Keratinocyte (primary cell): ENCODE results near the gene NEK10. TPM values are rescaled to one million over a fixed set of nuclear protein-coding genes. Genes with fewer than 3 reads are reported as not detected.

Experiments
- DNase-seq: peaks from one replicate; pipeline ENCODE4 v3.0.0-alpha.2; 2011; ENCODE audit warnings: low read depth, missing footprints, low spot score
- FAIRE-seq: peaks from 2 replicates; lab custom pipeline; 2011; peaks lifted over from hg19 to GRCh38; lab: Jason Lieb, UNC
- H2AFZ ChIP-seq: 2 replicates; pipeline ENCODE4 v1.6.0; 2012; ENCODE audit warnings: low read length, control low read depth, inconsistent platforms; ENCODE audit not compliant: control insufficient read depth
- H3K27ac ChIP-seq: 2 replicates; pipeline ENCODE4 v1.5.1; 2011; ENCODE audit warnings: low read length; ENCODE audit not compliant: control insufficient read depth, insufficient read depth
- H3K27me3 ChIP-seq: 3 replicates; pipeline ENCODE4 v1.6.0; 2011; ENCODE audit warnings: low read length; ENCODE audit not compliant: control insufficient read depth, insufficient read depth; ENCODE audit errors: extremely low read depth
- H3K36me3 ChIP-seq, 2 experiments: 2 replicates in 1 of 2; 3 replicates in 1 of 2; pipeline ENCODE4 v1.5.1; 2011; ENCODE audit warnings: low read length in 2 of 2, mild to moderate bottlenecking in 1 of 2; ENCODE audit not compliant: control insufficient read depth in 2 of 2, insufficient read depth in 2 of 2; ENCODE audit errors: extremely low read depth in 1 of 2
- H3K4me1 ChIP-seq: 3 replicates; pipeline ENCODE4 v1.5.1; 2011; ENCODE audit warnings: low read length; ENCODE audit not compliant: control insufficient read depth, insufficient read depth; ENCODE audit errors: extremely low read depth
- H3K4me2 ChIP-seq: 3 replicates; pipeline ENCODE4 v1.6.0; 2011; ENCODE audit warnings: low read depth, low read length; ENCODE audit not compliant: control insufficient read depth, insufficient read depth; ENCODE audit errors: extremely low read depth
- H3K4me3 ChIP-seq, 3 experiments: fragments of 200-600 bp in 1 of 3; sonication (generic) in 1 of 3; 2 replicates in 2 of 3; 3 replicates in 1 of 3; pipeline ENCODE4 v1.5.1; 2011 to 2016; ENCODE audit warnings: low read length in 3 of 3, mild to moderate bottlenecking in 3 of 3, control low read depth in 2 of 3, inconsistent platforms in 1 of 3, low read depth in 1 of 3, mixed read lengths in 1 of 3, mixed run types in 1 of 3, moderate library complexity in 1 of 3; ENCODE audit not compliant: control insufficient read depth in 2 of 3, insufficient read depth in 2 of 3; ENCODE audit errors: extremely low read depth in 1 of 3
- H3K79me2 ChIP-seq: 2 replicates; pipeline ENCODE4 v1.6.0; 2012; ENCODE audit warnings: low read length; ENCODE audit not compliant: control insufficient read depth, insufficient read depth
- H3K9ac ChIP-seq: 3 replicates; pipeline ENCODE4 v1.6.0; 2011; ENCODE audit warnings: low read length; ENCODE audit not compliant: control insufficient read depth, insufficient read depth; ENCODE audit errors: extremely low read depth
- H3K9me1 ChIP-seq: 3 replicates; pipeline ENCODE4 v1.6.0; 2011; ENCODE audit warnings: low read length; ENCODE audit not compliant: control insufficient read depth, insufficient read depth; ENCODE audit errors: extremely low read depth
- H3K9me3 ChIP-seq: 2 replicates; pipeline ENCODE4 v1.5.1; 2012; ENCODE audit warnings: low read depth, low read length; ENCODE audit not compliant: control insufficient read depth
- H4K20me1 ChIP-seq: 3 replicates; pipeline ENCODE4 v1.6.0; 2011; ENCODE audit warnings: low read length; ENCODE audit not compliant: control insufficient read depth, insufficient read depth; ENCODE audit errors: extremely low read depth
- EZH2 ChIP-seq: IDR thresholded peaks from one replicate; pipeline ENCODE4 v1.6.1; 2012; ENCODE audit warnings: inconsistent platforms, mild to moderate bottlenecking, low read length, moderate library complexity
- dilution Hi-C: fragments of 300-500 bp; cut with MboI; formaldehyde crosslinking; loops from one replicate; pipeline ENCODE4 v1.7.0; 2020; ENCODE audit warnings: low sequenced_read_pairs; ENCODE audit not compliant: extremely low pct_ligation_motif_present
- polyA plus RNA-seq, 5 experiments: library from polyadenylated mRNA; depleted of rRNA in 3 of 5; stranded (reverse) in 3 of 5; stranded (forward) in 1 of 5; unstranded in 1 of 5; fragments of >200 nt; gene quantifications; 1 replicate in 1 of 5; 2 replicates in 3 of 5; 3 replicates in 1 of 5; pipeline versions ENCODE4 v1.2.1 to v1.2.3, GENCODE V29; 2011 to 2012; ENCODE audit warnings: missing spikeins in 2 of 5, low read depth in 1 of 5, low replicate concordance in 1 of 5
- TF ChIP-seq, protein P1 (sequence below), 3 experiments: IDR thresholded peaks in 1 of 3; conservative IDR thresholded peaks in 1 of 3; optimal IDR thresholded peaks in 1 of 3; 2 replicates in 2 of 3; 3 replicates in 1 of 3; pipeline versions ENCODE3 to v1.5.1; 2011; ENCODE audit warnings: low read length in 3 of 3, mild to moderate bottlenecking in 3 of 3, moderate library complexity in 2 of 3, control low read depth in 1 of 3, inconsistent platforms in 1 of 3; ENCODE audit not compliant: insufficient read depth in 2 of 3; ENCODE audit errors: extremely low read depth in 1 of 3

Gene NEK10
- polyA plus RNA-seq, 1 donor (not counting 4 experiments of a cell fraction or from before 2014, with no cell fraction given): 0.98 TPM

DNA sequence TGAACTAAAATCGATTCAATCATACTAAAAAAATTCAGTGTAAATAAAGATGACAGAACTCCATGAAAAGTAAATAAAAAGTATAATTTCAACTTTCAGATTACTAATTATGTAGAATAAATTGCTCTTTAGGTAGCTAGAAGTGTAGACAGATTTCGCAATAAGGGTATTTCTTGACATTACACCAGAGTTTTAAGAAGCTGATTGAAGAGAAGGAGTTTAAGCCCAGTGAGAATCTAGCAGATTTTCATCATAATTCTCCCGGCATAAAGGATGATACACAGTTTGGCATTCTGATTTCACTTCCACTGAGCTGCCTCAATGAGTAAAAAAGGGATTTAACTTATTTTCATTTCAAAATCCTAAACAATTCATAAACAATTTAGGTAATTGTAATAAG, 259.2 kb downstream of the NEK10 start:
- no peak for TF ChIP-seq EZH2
- TF ChIP-seq, protein P1, sequence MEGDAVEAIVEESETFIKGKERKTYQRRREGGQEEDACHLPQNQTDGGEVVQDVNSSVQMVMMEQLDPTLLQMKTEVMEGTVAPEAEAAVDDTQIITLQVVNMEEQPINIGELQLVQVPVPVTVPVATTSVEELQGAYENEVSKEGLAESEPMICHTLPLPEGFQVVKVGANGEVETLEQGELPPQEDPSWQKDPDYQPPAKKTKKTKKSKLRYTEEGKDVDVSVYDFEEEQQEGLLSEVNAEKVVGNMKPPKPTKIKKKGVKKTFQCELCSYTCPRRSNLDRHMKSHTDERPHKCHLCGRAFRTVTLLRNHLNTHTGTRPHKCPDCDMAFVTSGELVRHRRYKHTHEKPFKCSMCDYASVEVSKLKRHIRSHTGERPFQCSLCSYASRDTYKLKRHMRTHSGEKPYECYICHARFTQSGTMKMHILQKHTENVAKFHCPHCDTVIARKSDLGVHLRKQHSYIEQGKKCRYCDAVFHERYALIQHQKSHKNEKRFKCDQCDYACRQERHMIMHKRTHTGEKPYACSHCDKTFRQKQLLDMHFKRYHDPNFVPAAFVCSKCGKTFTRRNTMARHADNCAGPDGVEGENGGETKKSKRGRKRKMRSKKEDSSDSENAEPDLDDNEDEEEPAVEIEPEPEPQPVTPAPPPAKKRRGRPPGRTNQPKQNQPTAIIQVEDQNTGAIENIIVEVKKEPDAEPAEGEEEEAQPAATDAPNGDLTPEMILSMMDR (optimal IDR thresholded peaks at IDR 0.05 in 1 of 3, IDR thresholded peaks at IDR 0.05 in 1 of 3, conservative IDR thresholded peaks at IDR 0.05 in 1 of 3; ENCODE audit: extremely low read depth in 1 of 3, insufficient read depth in 2 of 3, low read length in 3 of 3): no peak
- Histone ChIP-seq H2AFZ (no peak overlapping the region), H3K36me3 (no peaks in the 10 kb centered on the region), H3K9me3 (no peaks in the 10 kb centered on the region), H4K20me1 (no peaks in the 10 kb centered on the region), H3K27me3 (no peaks in the 10 kb centered on the region), H3K9ac (no peak overlapping the region), H3K79me2 (no peaks in the 10 kb centered on the region), H3K27ac (no peak overlapping the region), H3K4me2 (no peak overlapping the region), H3K9me1 (no peaks in the 10 kb centered on the region), H3K4me3 (no peak overlapping the region), H3K4me1 (no peaks in the 10 kb centered on the region)
- no peak for DNase-seq
- FAIRE-seq: no peak
- dilution Hi-C loops: no loop called here

DNA sequence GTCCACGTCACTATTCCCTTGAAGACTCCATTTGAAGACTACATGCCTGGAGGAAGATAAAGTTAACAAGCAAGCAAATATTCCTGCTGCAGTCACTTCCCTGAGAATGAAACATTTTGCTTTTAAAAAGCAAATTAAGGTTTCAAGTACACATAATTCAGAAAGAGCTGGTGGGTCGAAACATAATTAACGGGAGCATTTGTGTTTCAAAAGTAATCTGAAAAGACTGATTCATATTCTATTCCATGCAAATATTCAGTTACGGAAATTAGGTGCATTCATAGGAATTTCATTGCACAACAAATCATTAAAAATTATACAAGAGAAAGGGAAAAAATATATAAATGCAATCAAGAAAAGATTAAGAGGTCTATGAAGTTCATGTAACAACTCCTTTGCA, 260.9 kb downstream of the NEK10 start:
- FAIRE-seq: no peak
- dilution Hi-C loops: no loop called here
- DNase-seq: no peak

More for the DNA sequence above, 260.9 kb downstream of the NEK10 start:
- Histone ChIP-seq H3K4me2 (no peak overlapping the region), H3K36me3 (no peaks in the 10 kb centered on the region), H3K27ac (no peak overlapping the region), H3K9me1 (no peaks in the 10 kb centered on the region), H4K20me1 (no peaks in the 10 kb centered on the region), H3K9ac (no peak overlapping the region), H3K27me3 (no peaks in the 10 kb centered on the region), H2AFZ (no peak overlapping the region), H3K4me3 (no peak overlapping the region), H3K9me3 (no peaks in the 10 kb centered on the region), H3K79me2 (no peaks in the 10 kb centered on the region), H3K4me1 (no peaks in the 10 kb centered on the region)
- TF ChIP-seq, protein P1 (optimal IDR thresholded peaks at IDR 0.05 in 1 of 3, IDR thresholded peaks at IDR 0.05 in 1 of 3, conservative IDR thresholded peaks at IDR 0.05 in 1 of 3; ENCODE audit: extremely low read depth in 1 of 3, insufficient read depth in 2 of 3, low read length in 3 of 3): no peak
- TF ChIP-seq EZH2: no peak
